Measurements from ENCODE around the gene RHBDL1.

GRCh38 chr16:708019-708418, 32.5 kb downstream of the RHBDL1 start:
- TF ChIP-seq CTCF (optimal IDR thresholded peaks at IDR 0.05 in 1 of 3, IDR thresholded peaks at IDR 0.05 in 1 of 3, conservative IDR thresholded peaks at IDR 0.05 in 1 of 3; ENCODE audit: extremely low read depth in 1 of 3, insufficient read depth in 2 of 3, low read length in 3 of 3), result no peak
- no peak for TF ChIP-seq EZH2 (IDR thresholded peaks at IDR 0.05; ENCODE audit: low read length)
